GM18520 (cell line): ENCODE data around the gene CACNA2D2.

Experiments
- ATAC-seq: cut with Tn5 transposase; IDR thresholded peaks from one replicate; pipeline ENCODE4 v1.9.1; 2021; ENCODE audit not compliant: unreplicated experiment

The CACNA2D2 gene

DNA sequence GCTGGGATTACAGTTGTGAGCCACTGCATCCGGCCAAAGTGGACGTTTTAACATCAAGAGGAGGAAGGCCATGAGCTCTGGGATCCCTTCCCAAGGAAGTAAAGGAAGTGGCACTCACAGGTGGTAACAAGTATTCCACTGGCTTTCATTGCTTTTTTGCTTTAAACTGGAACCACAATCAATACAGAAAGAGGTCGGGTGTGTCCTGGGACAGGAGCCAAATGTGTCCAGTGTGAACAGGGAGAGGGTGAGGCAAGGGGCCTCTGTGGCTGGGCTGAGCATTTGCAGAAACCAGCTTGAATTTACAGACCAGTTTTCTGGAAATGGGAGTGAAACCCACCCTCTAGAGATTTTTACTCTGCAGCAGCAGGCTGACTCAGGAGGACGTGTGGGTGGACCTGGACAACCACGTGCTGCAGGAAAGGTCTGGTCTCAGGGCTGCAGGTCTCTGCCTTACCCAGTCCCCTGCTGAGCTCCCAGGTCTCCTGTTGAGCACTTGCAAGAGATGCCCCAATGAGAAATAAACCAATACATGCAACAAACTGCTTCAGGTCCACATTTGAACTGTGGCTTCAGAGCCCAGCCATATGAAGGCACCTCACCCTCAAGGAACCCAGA lies 101.3 kb downstream of the CACNA2D2 start:
- no peak for ATAC-seq

DNA sequence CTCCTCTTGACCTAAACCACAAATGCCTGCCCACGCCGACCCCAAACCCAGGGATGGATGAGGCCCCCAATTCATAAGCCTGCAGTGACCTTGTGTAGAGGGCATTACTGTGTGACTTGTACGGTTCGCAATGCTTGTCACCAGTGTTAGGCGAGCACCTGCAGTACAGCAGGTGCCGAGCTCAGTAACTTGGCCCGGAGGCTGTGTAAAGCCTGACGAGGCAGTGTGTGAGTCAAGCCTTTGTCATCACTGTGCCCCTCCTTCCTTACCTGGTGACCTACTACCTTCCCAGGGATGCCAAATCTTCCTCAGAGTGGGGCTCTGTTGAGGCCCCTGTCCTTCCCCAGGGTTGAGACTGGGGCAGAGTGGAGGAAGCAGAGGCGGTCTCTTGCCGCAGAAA lies 106.9 kb downstream of the CACNA2D2 start:
- ATAC-seq, result no peak

DNA sequence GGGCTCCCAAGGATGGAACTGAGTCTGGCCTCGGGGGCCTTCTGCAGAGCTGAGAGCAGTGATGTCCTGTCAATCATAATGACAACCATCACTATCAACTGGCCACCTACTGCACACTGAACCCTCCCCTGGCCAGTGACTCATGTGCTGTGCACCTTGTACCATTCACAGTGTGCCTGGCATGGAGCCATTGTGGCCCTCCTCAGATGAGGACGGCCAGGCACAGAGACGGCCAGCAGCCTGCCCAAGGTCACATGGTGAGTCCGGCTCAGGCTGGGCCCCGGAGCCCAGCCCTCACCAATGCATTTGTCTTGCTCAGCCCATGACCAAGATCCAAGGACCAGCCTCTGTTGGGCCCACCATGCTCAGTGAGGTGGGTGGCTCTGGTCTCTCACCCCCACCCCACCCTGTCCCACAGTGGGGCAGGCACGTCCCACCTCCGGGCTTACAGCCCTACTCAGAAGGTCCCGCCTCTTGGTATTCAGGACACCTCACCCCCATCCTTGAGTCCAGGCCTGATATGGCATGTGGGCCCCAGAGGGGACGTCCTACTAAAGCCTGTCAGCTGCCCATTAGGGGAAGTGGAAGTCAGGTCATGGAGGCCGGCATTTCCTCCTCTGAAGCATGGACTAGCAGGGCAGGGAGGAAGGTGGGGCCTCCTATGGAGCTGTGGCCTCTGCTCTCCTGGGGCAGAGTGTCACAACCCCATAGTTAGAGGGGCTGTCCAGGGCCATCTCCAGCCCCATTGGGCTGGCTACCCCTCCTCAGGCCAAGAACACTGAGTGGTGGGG lies 108.2 kb downstream of the CACNA2D2 start:
- ATAC-seq, result no peak

DNA sequence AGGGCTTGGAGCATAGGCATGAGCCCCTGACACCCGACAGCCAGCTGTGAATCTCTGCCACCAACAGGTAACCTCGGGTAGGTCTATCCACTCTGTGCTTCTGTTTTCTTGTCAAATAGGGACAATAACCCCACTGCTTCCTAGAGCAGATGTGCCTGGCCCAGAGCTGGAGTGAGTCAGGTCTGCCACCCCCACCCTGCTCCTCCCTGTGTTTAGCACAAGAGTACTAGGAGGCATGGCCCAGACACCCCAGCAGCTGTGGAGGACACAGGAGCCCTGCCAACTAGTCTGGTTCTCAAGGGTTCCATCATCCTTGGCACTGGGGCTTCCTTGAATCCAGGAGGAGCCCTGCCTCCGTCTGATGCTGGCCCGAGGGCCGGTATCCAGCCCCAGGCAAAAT lies 110.4 kb downstream of the CACNA2D2 start:
- no peak for ATAC-seq

DNA sequence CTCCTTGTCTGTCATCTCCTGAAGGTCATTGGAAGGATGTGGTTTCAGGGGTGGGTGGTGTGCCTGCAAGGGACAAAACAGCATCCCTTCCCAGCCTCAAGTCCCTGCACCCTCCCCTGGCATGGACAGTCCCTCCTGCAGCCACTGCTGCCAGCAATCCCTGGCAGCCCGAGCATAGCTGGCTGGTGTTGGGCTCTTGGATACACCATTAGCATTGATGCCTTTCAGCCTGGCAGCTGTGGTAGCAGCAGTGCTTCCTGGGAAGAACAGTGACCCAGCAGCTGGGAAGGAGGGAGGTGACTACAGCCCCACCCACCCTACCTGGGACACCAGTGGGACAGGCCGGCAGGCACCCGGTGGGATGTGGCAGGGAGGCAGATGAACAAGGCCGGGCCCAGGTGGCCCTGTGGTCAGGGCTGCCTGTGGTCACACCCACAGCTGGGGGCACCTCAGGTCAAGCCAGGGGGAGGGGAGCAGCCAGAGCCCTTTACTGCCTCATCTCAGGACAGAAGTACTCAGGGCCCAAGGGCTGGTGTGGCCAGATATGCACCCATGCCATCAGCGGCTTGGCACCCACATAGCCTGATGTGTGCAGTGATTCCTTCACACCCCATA lies 111.2 kb downstream of the CACNA2D2 start:
- no peak for ATAC-seq

DNA sequence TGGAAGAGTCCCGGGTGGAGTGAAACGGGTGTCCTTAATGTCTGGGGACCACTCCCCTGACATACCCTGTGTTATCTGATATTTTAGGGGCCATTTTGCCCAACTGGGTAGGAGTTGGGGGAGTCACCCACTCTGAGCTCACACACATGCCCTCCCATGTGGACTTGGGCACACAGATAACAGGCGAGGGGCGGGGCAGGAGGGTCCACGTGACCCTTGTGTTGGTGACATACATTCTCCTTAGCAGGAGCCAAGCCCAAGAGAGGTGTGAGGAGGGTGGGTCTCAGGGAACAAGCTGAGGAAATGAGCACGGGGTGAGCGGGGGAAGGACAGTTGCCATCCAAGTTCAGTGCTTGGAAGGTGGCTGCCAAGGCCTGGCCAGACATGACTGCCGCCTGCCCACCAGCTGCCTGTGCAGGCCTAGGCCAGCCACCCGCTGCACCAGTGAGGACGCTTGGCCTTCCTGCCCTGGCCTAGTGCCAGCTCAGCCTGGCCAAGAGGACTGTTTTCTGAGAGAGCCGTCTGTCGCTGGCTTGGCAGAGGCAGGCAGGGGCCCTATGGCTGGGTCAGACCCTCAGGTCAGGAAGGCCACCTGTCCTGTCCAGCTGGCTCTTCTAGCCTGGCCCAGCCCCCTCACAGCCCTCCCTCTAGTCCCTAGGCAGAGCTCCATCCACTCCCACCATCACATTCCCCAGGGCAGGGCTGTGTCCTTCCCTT lies 112.8 kb downstream of the CACNA2D2 start:
- ATAC-seq, result no peak

DNA sequence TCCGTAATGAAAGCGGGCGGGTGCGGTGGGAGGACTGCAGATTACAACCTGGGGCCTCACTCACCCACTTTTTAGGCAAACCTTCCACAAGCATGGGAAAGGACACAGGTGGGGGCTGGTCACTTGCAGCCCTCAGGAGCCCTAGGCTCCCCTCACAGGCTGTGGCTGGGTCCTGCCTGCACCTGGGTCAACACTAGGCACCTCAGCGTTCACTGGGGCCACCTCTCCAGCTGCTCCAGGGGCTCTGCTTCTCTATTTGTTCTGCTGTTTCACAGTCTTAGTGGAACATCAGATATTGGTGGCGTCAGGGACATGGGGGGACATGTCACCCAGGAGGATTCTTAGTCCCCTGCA lies 114.0 kb downstream of the CACNA2D2 start:
- ATAC-seq, result no peak

DNA sequence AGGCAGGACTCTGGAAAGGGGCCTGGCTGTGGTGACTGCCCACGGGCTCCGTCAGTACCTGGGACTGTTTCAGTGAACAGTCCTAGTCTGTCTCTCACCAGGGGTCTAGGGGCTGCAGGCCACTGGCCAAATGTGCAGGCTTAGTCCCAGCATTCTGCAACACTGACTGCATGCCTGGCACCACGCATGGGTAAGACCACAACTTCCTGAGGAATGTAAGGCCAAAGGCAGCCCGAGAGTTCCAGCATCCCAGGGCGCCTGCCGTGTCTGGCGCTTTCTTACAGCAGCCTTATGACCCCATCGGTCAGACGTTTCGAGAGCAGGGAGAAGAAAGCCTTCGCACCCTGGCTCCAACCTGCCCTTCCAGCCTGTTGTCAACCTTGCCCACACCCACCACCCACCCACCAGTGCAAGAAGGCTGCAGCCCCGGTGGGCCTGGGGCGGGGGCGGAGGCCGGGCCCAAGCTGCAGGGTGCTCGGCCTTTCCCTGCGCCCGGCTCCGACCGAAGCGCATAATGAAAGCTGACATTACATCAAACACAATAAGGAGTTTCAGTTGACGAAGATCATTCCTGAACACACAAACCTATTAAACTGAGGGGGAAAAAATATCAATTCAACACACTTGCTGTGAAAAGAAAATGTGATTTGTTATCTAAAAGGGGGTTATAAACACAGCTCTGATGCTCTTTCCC lies 114.6 kb downstream of the CACNA2D2 start:
- no peak for ATAC-seq

DNA sequence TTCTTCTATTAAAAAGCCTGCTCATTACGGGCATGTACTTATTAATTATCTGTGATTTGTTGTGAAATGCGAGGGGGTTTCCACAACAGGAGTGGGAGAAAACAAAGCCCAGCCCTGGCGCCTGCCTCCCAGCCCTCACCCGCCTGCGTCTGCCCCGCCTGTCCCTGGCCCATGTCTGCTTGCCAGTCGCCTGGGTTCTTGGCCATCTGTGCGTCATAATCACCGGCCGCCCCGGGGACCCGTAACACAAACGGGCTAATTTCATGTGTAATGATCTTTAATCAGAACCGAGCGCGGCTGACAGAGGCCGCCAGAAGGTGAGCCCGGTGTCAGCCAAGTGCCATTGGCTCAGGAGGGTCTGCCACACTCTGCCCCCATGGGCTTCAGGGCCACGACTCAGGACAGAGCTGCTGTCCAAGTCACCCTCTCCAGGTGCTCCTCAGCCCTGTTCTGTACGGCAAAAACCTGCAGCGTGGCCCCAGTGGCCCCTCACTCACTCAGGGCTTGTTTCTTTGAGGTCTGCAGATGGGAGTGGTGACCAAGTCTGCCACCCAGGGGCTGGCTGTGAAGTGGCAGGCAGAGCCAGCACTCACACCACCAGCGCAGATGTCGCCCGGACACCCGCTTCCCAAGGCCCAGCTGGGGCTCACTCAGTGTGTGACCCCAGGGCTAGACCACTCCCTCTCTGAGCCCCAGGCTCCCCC lies 115.3 kb downstream of the CACNA2D2 start:
- ATAC-seq, result no peak

DNA sequence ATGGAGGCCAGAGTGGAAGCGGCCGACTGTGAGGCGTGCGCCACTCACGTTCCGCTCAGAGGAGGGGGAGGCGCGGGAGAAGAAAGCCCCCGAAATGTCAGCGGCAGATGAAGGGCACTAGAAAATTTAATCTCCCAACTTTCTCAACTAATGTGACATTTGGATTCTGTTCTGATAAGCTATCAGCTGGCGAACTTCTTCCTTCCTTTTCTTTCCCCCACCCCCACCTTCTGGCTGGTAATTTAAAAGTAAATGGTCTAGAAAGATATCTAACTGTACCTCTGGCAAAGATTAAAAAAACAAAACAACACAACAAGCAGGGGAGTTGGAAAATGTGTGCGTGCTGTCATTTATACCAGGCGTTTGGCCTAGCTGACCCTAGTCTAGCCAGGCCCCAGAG lies 117.7 kb downstream of the CACNA2D2 start:
- no peak for ATAC-seq

DNA sequence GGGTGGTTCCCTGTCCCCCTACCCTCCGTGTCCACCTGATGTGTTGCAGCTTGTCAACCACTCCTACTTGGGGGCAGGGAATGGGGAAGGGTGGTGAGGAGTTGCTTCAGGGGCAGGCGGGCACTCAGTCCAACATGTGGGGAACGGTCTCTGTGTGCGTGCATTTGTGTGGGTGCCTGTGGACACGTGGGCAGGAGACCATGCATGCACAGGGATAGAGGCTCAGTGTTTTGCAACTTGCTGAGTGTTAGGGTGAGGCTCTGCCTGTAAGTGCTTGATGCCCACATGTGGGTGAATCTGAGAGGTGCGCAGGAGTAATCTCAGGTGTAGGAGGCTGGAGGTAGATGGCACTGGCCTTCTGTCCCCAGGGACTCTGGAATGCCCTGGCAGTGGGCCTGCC lies 119.7 kb downstream of the CACNA2D2 start:
- ATAC-seq, result no peak

DNA sequence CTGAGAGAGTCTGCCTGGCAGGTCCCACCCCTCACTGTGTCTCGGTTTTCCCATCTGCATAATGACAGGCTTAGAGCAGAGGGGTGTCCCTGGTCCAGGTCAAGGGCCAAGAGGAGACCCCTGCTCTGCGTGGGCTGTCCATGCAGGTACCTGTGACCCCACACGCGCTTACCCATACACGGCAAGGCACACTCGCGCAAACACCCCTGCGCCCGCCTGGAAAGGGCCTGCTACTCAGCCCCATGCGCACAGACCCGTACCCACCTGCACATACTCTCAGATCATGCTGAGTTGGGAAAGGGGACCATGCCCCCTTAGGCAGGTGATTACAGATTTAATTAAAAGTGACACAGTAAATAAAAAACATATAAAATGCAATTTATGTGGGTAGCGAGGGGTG lies 120.7 kb downstream of the CACNA2D2 start:
- no peak for ATAC-seq

DNA sequence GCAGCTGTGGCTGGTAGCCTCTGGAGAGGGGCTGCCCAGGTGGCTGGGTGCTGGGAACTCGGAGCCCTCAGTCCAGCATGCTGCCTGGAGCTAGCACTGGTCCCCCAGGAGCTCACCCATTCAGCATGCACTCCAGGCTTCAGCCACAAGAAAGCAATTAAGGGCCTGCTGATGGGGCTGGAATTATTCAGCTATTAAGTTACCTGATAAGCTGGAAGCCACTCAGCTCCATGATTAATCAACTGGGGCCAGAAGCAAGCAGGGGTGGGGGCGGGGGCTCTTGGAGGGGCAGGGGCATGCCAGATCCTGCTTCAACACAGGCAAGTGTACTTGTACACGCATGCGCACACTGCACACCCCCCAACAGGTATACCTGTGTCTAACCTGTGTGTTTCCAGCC lies 122.1 kb downstream of the CACNA2D2 start:
- no peak for ATAC-seq

DNA sequence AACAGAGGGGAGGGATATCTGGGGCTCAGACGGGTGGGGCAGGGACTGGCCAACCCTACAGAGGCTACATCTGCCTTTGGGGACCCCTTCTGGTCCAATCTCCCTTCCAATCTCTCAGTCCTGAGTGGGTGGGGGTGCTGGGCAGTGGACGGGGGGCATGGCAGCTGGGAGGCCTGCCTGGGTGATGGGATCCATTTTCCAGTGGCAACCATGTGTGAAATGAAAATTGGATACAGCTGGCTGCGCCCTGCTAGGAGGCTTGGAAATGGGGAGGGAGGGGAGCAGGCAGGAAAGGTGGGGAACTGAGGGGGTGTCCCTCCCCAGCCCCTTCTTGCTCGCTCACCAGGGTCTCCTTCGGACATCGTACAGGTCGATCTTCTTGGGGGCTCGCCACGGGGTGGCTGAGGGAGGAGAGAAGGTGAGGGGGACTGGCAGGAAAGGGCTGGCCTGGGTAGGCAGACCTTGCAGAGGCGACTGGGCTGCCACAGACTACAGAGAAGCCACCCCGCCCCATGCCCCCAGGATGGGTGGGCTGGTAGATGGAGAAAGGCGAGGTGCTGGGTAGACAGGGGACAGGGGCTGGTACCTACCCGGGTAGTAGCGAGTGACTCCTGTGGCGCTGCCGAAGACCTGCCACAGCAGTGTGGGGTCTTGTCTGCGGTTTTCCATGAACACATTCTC lies 122.9 kb downstream of the CACNA2D2 start:
- ATAC-seq, result no peak

DNA sequence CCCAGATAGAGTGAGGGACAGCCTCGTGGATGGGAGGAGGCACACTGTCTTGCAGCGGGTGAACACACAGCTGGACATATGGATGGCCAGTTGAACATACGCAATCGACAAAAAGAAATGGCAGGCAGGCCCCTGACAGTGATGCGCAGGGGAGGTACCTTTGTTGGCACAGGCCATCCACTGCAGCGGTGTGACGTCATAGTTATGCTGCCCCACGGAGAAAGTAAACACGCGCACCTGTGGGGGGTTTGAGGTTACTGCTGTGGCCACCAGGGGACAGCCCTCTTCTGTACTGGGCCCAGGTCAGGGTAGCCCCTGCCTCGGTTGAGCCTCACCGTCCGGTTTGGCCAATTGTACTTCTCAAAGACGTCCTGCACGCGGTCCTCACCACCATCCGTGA lies 124.7 kb downstream of the CACNA2D2 start:
- ATAC-seq, result no peak

DNA sequence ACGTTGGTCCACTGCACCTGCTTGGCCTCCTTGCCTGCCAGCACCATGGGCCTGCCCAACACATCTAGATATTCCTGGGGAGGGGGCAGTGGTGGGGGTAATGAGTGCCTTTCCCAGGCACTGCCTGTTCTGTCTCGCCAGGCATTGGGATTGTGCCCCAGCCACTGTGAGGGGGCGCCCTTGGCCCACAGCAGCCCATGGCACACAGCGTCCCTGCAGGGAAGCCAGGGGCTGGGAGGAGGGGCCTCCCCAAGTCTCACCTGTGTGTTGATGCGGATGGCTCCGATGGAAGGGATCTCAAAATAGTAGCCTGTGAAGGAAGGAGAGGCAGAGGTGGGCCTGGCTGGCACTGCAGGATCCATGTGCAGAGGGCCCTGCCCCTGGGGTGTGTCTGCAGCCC lies 125.4 kb downstream of the CACNA2D2 start:
- ATAC-seq, result no peak

DNA sequence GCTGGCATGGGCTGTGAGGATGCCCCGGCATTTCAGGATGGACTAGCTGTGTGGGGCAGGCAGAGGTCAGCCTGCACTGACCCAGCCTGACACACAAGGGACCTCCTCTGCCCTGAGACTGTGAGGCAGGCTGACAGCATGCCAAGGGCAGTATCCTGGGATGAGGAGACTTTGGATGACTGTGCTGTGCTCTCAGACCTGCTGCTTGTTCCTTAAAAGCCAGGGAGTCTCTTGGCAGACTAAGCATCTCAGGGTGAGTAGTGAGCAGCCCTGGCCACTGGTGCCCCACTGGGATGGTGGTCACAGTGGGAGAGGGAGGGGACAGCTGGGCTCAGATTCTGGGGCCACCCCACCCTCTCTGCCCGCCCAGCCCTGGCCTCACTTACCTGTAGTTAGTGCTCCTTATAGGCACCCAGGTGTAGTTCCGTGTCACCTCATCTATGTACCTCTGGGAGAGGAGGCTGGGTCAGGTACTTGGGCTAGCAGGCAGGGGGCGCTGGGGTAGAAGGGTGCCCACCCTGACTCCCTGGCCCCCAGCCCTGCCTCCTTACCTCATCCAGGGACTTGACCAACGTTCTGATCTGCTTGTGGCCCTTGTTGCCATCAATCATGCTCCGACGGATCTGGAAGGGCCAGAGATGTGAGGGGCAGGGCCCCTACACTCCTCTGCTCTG lies 128.0 kb downstream of the CACNA2D2 start:
- ATAC-seq, result no peak

DNA sequence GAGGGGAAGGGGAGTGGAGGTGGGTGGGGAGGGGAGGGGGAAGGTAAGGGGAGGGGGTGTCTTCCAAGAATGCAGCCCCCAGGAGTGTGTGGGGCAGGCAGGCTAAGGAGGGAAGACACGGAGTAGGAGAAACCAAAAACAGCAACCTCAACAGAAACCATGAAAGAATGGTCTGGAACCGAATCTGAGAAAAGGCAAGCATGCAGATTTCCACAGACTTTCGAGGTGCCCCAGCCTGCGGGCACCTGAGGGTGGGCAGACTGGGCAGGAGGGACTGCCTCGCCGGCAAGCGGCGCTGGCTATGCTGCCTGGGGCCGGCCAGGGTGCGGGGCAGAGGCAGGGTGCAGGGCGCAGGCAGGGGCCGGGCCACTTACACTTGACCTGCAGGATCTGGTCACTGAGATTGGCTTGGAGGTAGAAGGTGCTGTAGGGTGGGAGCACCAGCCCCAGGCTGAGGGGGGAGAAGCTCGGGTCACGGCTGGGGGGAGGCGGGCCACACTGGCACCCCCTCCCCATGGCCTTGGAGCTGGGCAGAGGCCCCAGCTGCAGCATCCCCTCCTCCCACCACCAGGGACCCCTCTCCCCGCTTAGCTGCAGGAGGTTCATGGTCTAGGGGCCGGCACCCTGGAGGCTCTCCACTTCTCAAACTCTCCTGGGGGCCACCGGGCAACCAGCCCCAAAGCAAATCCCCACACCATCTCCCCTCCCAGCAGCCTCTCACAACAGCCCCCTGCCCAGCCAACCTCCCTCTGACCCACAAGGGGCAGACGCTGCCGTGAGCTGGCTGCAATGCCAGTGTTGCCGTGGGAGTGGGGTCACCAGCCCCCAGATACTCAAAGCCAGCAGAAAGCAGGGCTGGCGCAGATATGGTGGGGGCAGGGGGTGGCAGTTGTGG lies 128.8 kb downstream of the CACNA2D2 start:
- no peak for ATAC-seq
